ENCODE measurements around the gene SHKBP1. TPM values are rescaled to one million over a fixed set of nuclear protein-coding genes. Genes with fewer than 3 reads are reported as not detected.

The SHKBP1 gene
- total and polyA plus RNA-seq, 2 of the 13 experiments (the other 11 are each of a cell fraction or from before 2014, with no cell fraction given): 16.2 to 17.4 TPM

DNA sequence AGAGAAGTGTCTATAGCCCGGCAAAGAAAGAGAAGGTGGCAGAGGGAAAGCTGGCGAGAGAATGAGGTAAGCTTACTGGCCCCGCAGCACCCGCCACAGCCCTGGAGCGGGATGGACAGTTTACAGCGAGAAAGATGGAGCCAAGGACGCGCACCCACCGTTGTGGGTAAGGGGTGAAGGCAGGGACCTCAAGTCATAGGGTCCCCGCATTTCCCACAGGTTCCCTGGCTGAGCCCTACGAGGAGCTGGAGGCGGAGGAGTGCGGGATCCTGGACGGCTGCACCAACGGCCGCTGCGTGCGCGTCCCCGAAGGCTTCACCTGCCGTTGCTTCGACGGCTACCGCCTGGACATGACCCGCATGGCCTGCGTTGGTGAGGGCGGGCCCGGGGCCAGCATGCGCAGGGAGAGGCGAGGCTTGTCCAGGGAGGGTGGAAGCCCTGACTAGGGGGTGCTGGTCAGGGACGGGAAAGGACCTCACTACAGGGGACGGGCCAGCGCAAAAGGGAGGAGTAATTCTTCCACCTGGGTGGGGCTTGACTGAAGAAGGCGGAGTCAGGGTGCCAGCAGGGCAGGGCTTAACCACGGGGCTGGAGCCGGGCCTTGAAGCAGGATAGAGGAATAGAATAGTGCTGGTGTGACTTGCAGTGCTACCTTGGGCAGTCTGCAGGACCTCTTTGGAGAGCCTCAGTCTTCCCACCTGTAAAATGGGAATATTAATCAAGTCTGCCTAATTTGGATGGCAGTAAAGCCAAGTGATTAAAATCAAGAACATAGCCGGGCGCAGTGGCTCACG, 51.0 kb downstream of the SHKBP1 start:
- DNase-seq (ENCODE audit: low spot score): no peak
- no peaks in the 10 kb centered on the region for H4K20me1 ChIP-seq (ENCODE audit: insufficient read depth, low read length)
- FAIRE-seq: no peak
- in situ Hi-C loops (cut with HindIII; ENCODE audit: extremely low pct_ligation_motif_present, low pct_unique_long_range_greater_than_20kb): no loop called here
- intact Hi-C loops (cut with micrococcal nuclease; ENCODE audit: unreplicated experiment): no loop called here
- no peaks in the 10 kb centered on the region for H3K36me3 ChIP-seq (replicated peaks in 1 of 2; ENCODE audit: control insufficient read depth in 1 of 2, insufficient read depth in 2 of 2, low read length in 2 of 2)
- no peaks in the 10 kb centered on the region for H3K9me3 ChIP-seq (ENCODE audit: low read length)
- no peak overlapping the region for H3K4me2 ChIP-seq (ENCODE audit: low read depth, low read length)
- H2AFZ ChIP-seq (ENCODE audit: low read length): no peak overlapping the region
- no peak for ATAC-seq
- POLR2A ChIA-PET: no interaction called here
- WGBS (ENCODE audit: low lambda C conversion rate): 66% methylated on average over 27 of the region's 39 CpGs
- H3K27me3 ChIP-seq (ENCODE audit: control insufficient read depth in 1 of 2, insufficient read depth in 2 of 2, low read length in 2 of 2): peaks cover 1 to 3% of the 10 kb centered on the region in 2 experiments; a peak in 3 of 5 replicates
- peaks cover 6% of the 10 kb centered on the region; the same call in 1 of the 2 replicates for H3K4me1 ChIP-seq (ENCODE audit: insufficient read depth, low read length)
- H3K27ac ChIP-seq (ENCODE audit: extremely low read length, insufficient read depth, low read length): no peak overlapping the region
- no peak overlapping the region for H3K4me3 ChIP-seq (replicated peaks in 1 of 3; ENCODE audit: insufficient read depth in 1 of 3, low read depth in 2 of 3, low read length in 3 of 3)
- no peak overlapping the region for H3K9ac ChIP-seq (ENCODE audit: insufficient read depth, low read depth, low read length)
- TF ChIP-seq, protein P1, sequence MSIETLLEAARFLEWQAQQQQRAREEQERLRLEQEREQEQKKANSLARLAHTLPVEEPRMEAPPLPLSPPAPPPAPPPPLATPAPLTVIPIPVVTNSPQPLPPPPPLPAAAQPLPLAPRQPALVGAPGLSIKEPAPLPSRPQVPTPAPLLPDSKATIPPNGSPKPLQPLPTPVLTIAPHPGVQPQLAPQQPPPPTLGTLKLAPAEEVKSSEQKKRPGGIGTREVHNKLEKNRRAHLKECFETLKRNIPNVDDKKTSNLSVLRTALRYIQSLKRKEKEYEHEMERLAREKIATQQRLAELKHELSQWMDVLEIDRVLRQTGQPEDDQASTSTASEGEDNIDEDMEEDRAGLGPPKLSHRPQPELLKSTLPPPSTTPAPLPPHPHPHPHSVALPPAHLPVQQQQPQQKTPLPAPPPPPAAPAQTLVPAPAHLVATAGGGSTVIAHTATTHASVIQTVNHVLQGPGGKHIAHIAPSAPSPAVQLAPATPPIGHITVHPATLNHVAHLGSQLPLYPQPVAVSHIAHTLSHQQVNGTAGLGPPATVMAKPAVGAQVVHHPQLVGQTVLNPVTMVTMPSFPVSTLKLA (IDR thresholded peaks at IDR 0.05): no peak
- TF ChIP-seq ZNF552 (CRISPR knock-in tag; IDR thresholded peaks at IDR 0.05; ENCODE audit: borderline replicate concordance) (no peak), ZNF629 (CRISPR knock-in tag; conservative IDR thresholded peaks at IDR 0.05) (peak; percentile 71)
- no TSS peak for BruUV-seq (replicated peaks)
- CTCF ChIA-PET (ENCODE audit: low intra/inter-chr PET ratio, low total read pairs): no interaction called here
- H3K79me2 ChIP-seq (ENCODE audit: insufficient read depth, low read length): no peaks in the 10 kb centered on the region

DNA sequence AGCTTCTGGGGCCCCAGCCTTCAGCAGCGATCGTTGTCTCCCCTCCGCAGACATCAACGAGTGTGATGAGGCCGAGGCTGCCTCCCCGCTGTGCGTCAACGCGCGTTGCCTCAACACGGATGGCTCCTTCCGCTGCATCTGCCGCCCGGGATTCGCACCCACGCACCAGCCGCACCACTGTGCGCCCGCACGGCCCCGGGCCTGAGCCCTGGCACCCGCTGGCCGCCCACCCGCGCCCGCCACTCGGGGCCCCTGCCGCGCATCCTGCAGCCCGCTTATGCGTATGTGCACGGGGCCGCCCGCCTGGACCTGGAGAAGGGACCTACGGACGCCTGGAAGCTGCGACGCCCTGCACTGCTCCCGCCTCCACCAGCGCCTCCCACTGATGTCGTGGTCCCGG, 52.7 kb downstream of the SHKBP1 start:
- H2AFZ ChIP-seq (ENCODE audit: low read length): no peak overlapping the region
- ATAC-seq (no peak), FAIRE-seq (no peak), DNase-seq (ENCODE audit: low spot score) (no peak)
- TF ChIP-seq, protein P2, sequence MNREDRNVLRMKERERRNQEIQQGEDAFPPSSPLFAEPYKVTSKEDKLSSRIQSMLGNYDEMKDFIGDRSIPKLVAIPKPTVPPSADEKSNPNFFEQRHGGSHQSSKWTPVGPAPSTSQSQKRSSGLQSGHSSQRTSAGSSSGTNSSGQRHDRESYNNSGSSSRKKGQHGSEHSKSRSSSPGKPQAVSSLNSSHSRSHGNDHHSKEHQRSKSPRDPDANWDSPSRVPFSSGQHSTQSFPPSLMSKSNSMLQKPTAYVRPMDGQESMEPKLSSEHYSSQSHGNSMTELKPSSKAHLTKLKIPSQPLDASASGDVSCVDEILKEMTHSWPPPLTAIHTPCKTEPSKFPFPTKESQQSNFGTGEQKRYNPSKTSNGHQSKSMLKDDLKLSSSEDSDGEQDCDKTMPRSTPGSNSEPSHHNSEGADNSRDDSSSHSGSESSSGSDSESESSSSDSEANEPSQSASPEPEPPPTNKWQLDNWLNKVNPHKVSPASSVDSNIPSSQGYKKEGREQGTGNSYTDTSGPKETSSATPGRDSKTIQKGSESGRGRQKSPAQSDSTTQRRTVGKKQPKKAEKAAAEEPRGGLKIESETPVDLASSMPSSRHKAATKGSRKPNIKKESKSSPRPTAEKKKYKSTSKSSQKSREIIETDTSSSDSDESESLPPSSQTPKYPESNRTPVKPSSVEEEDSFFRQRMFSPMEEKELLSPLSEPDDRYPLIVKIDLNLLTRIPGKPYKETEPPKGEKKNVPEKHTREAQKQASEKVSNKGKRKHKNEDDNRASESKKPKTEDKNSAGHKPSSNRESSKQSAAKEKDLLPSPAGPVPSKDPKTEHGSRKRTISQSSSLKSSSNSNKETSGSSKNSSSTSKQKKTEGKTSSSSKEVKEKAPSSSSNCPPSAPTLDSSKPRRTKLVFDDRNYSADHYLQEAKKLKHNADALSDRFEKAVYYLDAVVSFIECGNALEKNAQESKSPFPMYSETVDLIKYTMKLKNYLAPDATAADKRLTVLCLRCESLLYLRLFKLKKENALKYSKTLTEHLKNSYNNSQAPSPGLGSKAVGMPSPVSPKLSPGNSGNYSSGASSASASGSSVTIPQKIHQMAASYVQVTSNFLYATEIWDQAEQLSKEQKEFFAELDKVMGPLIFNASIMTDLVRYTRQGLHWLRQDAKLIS (CRISPR knock-in tag; IDR thresholded peaks at IDR 0.05): no peak
- TF ChIP-seq, protein P3, sequence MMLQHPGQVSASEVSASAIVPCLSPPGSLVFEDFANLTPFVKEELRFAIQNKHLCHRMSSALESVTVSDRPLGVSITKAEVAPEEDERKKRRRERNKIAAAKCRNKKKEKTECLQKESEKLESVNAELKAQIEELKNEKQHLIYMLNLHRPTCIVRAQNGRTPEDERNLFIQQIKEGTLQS (CRISPR knock-in tag; IDR thresholded peaks at IDR 0.05): no peak
- TF ChIP-seq NFE2 (CRISPR knock-in tag; IDR thresholded peaks at IDR 0.05): no peak
- no peak overlapping the region for H3K4me2 ChIP-seq (ENCODE audit: low read depth, low read length)
- no peak overlapping the region for H3K9ac ChIP-seq (ENCODE audit: insufficient read depth, low read depth, low read length)
- no peaks in the 10 kb centered on the region for H3K4me1 ChIP-seq (ENCODE audit: insufficient read depth, low read length)
- no peaks in the 10 kb centered on the region for H3K36me3 ChIP-seq (replicated peaks in 1 of 2; ENCODE audit: control insufficient read depth in 1 of 2, insufficient read depth in 2 of 2, low read length in 2 of 2)
- in situ Hi-C loops (cut with HindIII; ENCODE audit: extremely low pct_ligation_motif_present, low pct_unique_long_range_greater_than_20kb): no loop called here
- ChIA-PET POLR2A (no interaction called here), CTCF (ENCODE audit: low intra/inter-chr PET ratio, low total read pairs) (no interaction called here)
- peaks cover 1 to 17% of the 10 kb centered on the region in 2 experiments; a peak in 4 of 5 replicates for H3K27me3 ChIP-seq (ENCODE audit: control insufficient read depth in 1 of 2, insufficient read depth in 2 of 2, low read length in 2 of 2)
- no TSS peak for BruUV-seq (replicated peaks)
- H3K4me3 ChIP-seq (replicated peaks in 1 of 3; ENCODE audit: insufficient read depth in 1 of 3, low read depth in 2 of 3, low read length in 3 of 3): no peak overlapping the region
- no peaks in the 10 kb centered on the region for H3K79me2 ChIP-seq (ENCODE audit: insufficient read depth, low read length)
- intact Hi-C loops (cut with micrococcal nuclease; ENCODE audit: unreplicated experiment): no loop called here
- H3K27ac ChIP-seq (ENCODE audit: extremely low read length, insufficient read depth, low read length): no peak overlapping the region
- WGBS (ENCODE audit: low lambda C conversion rate): 84% methylated on average over 40 of the region's 42 CpGs
- no peaks in the 10 kb centered on the region for H3K9me3 ChIP-seq (ENCODE audit: low read length)
- no peaks in the 10 kb centered on the region for H4K20me1 ChIP-seq (ENCODE audit: insufficient read depth, low read length)
